K562 (cell line): ENCODE measurements around the gene CRADD. TPM values are rescaled to one million over a fixed set of nuclear protein-coding genes. Genes with fewer than 3 reads are reported as not detected.

Experiments
- ATAC-seq: fragments of 200-7000 bp; cut with Tn5 transposase; 3 replicates; pipeline ENCODE4 v1.9.1; 2020; ENCODE audit warnings: moderate library complexity
- BruUV-seq: library from RNA; stranded (reverse); fragments of 400-500 nt; replicated peaks from 2 replicates; lab custom pipeline; 2021; lab: Mats Ljungman, UMichigan
- CTCF ChIA-PET: fragments of 300-600 bp; formaldehyde crosslinking; extraction: SDS; loops from one replicate; lab custom pipeline; 2021; ENCODE audit warnings: low intra/inter-chr PET ratio; lab: Yijun Ruan, JAX
- POLR2A ChIA-PET: fragments of 300-600, 350-650 bp; sonication (Branson Sonifier 250); formaldehyde crosslinking; extraction: SDS; loops from one replicate; lab custom pipeline; 2021; ENCODE audit warnings: antibody characterized with exemption, inconsistent platforms; lab: Yijun Ruan, JAX
- DNase-seq, 4 experiments: peaks; one replicate each; pipeline versions ENCODE4 v3.0.0 to v3.0.0-alpha.2; 2011 to 2018; ENCODE audit warnings: low spot score in 3 of 4, mixed read lengths in 3 of 4; ENCODE audit errors: extremely low read depth in 1 of 4
- FAIRE-seq: peaks from 2 replicates; lab custom pipeline; 2011; peaks lifted over from hg19 to GRCh38; lab: Jason Lieb, UNC
- H2AFZ ChIP-seq: 2 replicates; pipeline ENCODE4 v1.6.0; 2011; ENCODE audit warnings: low read depth, low read length, control low read depth, inconsistent platforms
- H3K27ac ChIP-seq: fragments of 200-600 bp; 3 replicates; pipeline ENCODE4 v1.8.0; 2011; ENCODE audit warnings: low read depth, mild to moderate bottlenecking, control low read depth, inconsistent platforms, low read length, moderate library complexity, mixed read lengths; ENCODE audit errors: extremely low read depth
- H3K27me3 ChIP-seq, 2 experiments: fragments of 300-600 bp in 1 of 2; 2 replicates in 1 of 2; 3 replicates in 1 of 2; pipeline versions ENCODE4 v1.6.0 to v1.8.0; 2011; ENCODE audit warnings: inconsistent platforms in 2 of 2, low read length in 2 of 2, mild to moderate bottlenecking in 1 of 2, mixed read lengths in 1 of 2, moderate library complexity in 1 of 2; ENCODE audit not compliant: control insufficient read depth in 2 of 2, insufficient read depth in 2 of 2
- H3K36me3 ChIP-seq: fragments of 300-600 bp; 3 replicates; pipeline ENCODE4 v1.8.0; 2011; ENCODE audit warnings: mild to moderate bottlenecking, low read length, inconsistent platforms; ENCODE audit not compliant: control insufficient read depth, insufficient read depth
- H3K4me1 ChIP-seq, 2 experiments: fragments of 200-600 bp in 1 of 2; replicated peaks in 1 of 2; 2 replicates in 1 of 2; 3 replicates in 1 of 2; pipeline versions ENCODE4 v1.5.1 to v1.8.0; 2011; ENCODE audit warnings: inconsistent platforms in 2 of 2, low read length in 2 of 2, mild to moderate bottlenecking in 1 of 2, mixed read lengths in 1 of 2, moderate library complexity in 1 of 2; ENCODE audit not compliant: control insufficient read depth in 2 of 2, insufficient read depth in 2 of 2
- H3K4me2 ChIP-seq: 2 replicates; pipeline ENCODE4 v1.6.1; 2011; ENCODE audit warnings: low read length, control low read depth, inconsistent platforms, mixed read lengths; ENCODE audit not compliant: insufficient read depth
- H3K4me3 ChIP-seq: fragments of 200-600 bp; sonication (generic), shearing (Covaris generic); 2 replicates; pipeline ENCODE4 v1.5.1; 2016; ENCODE audit warnings: control low read depth, inconsistent platforms
- H3K79me2 ChIP-seq: fragments of 200-600 bp; 3 replicates; pipeline ENCODE4 v1.8.0; 2011; ENCODE audit warnings: low read length, inconsistent platforms; ENCODE audit not compliant: control insufficient read depth, insufficient read depth
- H3K9ac ChIP-seq, 2 experiments: 2 replicates each; pipeline versions ENCODE4 v1.6.0 to v1.6.1; 2011; ENCODE audit warnings: low read depth in 2 of 2, low read length in 2 of 2, control low read depth in 1 of 2, inconsistent platforms in 1 of 2, mild to moderate bottlenecking in 1 of 2, mixed read lengths in 1 of 2; ENCODE audit not compliant: insufficient read depth in 1 of 2
- H3K9me1 ChIP-seq: one replicate; pipeline ENCODE4 v1.6.0; 2011; ENCODE audit warnings: inconsistent platforms, mild to moderate bottlenecking, low read length, moderate library complexity; ENCODE audit not compliant: control insufficient read depth, insufficient read depth
- H3K9me3 ChIP-seq: replicated peaks from 2 replicates; pipeline ENCODE4 v1.5.1; 2011; ENCODE audit warnings: low read depth, low read length, inconsistent platforms; ENCODE audit not compliant: control insufficient read depth, insufficient read depth
- H4K20me1 ChIP-seq: replicated peaks from 2 replicates; pipeline ENCODE4 v1.6.1; 2011; ENCODE audit warnings: low read length, inconsistent platforms, mixed read lengths; ENCODE audit not compliant: control insufficient read depth, insufficient read depth
- MEIS2 ChIP-seq: fragments of 450-650 bp; IDR thresholded peaks from 2 replicates; pipeline ENCODE4 v1.6.1; 2014; ENCODE audit warnings: mild to moderate bottlenecking; ENCODE audit not compliant: partially characterized antibody
- NFRKB ChIP-seq: fragments of 450-650 bp; IDR thresholded peaks from 2 replicates; pipeline ENCODE4 v1.6.1; 2016; ENCODE audit warnings: low read depth
- in situ Hi-C: fragments of 300-500 bp; cut with MboI; formaldehyde crosslinking; loops from 4 replicates; pipeline ENCODE4 v1.15.0; 2018; ENCODE audit warnings: inconsistent platforms, mixed read lengths
- intact Hi-C: fragments of 100-400 bp; cut with micrococcal nuclease; formaldehyde crosslinking; loops from 2 replicates; pipeline ENCODE4 v1.14.2; 2022
- polyA plus RNA-seq, 8 experiments: library from polyadenylated mRNA; depleted of rRNA in 4 of 8; stranded (reverse) in 5 of 8; unstranded in 3 of 8; fragments of >200 nt; fragmentation: Nextera tagmentation in 2 of 8; fragmentation: Illumina TruSeq in 1 of 8; extraction: Ambion mirVana in 2 of 8; extraction: Trizol in 1 of 8; gene quantifications; 2 replicates each; pipeline versions ENCODE4 v1.2.1 to v1.2.3, GENCODE V29; 2011 to 2014; ENCODE audit warnings: inconsistent platforms in 1 of 8, missing spikeins in 1 of 8
- total RNA-seq, 7 experiments: library from RNA; depleted of rRNA in 6 of 7; stranded (reverse); fragments of >200 nt in 6 of 7; fragmentation: Illumina TruSeq in 2 of 7; extraction: Trizol in 2 of 7; gene quantifications; 2 replicates each; pipeline versions ENCODE4 v1.2.1 to v1.2.3, GENCODE V29; 2011 to 2021; ENCODE audit warnings: low replicate concordance in 1 of 7
- TF ChIP-seq, protein P1 (sequence below), 2 experiments: IDR thresholded peaks in 1 of 2; conservative IDR thresholded peaks in 1 of 2; 2 replicates each; pipeline ENCODE4 v1.6.1; 2016; ENCODE audit warnings: low read depth in 2 of 2, mild to moderate bottlenecking in 1 of 2, missing compliant biosample characterization in 1 of 2, missing genetic modification characterization in 1 of 2, moderate library complexity in 1 of 2

The CRADD gene
- total and polyA plus RNA-seq, 9 of the 15 experiments (the other 6 are each of a cell fraction or from before 2014, with no cell fraction given), result 20.5 to 41.1 (median 25.9) TPM

DNA sequence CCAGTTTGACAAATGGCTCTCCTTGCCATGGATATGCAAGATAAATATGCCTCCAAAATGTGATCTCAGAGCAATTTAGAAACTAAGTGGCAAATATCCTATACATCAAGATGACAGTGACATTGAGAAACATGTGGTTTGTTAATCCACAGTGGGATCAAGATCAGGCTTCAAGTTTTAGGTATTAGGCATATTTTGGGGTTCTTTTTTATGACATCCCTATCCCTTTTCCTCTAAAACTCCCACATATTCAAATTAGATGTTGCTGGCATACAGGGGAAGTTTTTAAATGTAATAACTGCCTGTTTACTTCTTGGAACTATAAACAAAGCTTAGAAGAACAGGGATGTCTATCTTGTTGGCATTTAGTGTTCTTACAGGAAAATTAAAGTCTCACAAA, 179.4 kb downstream of the CRADD start:
- CTCF ChIA-PET, result no interaction called here
- no peak overlapping the region for H3K9ac ChIP-seq
- intact Hi-C loops, result no loop called here

More for the DNA sequence above, 179.4 kb downstream of the CRADD start:
- H3K36me3 ChIP-seq, result no peaks in the 10 kb centered on the region
- TF ChIP-seq MEIS2, result peak; percentile 42
- TF ChIP-seq, protein P1, sequence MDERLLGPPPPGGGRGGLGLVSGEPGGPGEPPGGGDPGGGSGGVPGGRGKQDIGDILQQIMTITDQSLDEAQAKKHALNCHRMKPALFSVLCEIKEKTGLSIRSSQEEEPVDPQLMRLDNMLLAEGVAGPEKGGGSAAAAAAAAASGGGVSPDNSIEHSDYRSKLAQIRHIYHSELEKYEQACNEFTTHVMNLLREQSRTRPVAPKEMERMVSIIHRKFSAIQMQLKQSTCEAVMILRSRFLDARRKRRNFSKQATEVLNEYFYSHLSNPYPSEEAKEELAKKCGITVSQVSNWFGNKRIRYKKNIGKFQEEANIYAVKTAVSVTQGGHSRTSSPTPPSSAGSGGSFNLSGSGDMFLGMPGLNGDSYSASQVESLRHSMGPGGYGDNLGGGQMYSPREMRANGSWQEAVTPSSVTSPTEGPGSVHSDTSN (CRISPR knock-in tag; IDR thresholded peaks at IDR 0.05; ENCODE audit: low read depth), result no peak
- TF ChIP-seq, protein P1 (tag; conservative IDR thresholded peaks at IDR 0.05; ENCODE audit: low read depth), result 0 out of 2 replicates have a peak, but pooled peaks have one; percentile 12
- TF ChIP-seq NFRKB, result no peak
- no TSS peak for BruUV-seq
- no peaks in the 10 kb centered on the region for H3K79me2 ChIP-seq
- no peak overlapping the region for H3K4me2 ChIP-seq
- no peaks in the 10 kb centered on the region for H4K20me1 ChIP-seq
- H3K4me3 ChIP-seq, result no peak overlapping the region
- no peaks in the 10 kb centered on the region for H3K9me1 ChIP-seq
- no peak for FAIRE-seq
- POLR2A ChIA-PET, result no interaction called here
- in situ Hi-C loops, result no loop called here
- no peak overlapping the region for H2AFZ ChIP-seq
- H3K27ac ChIP-seq, result no peak overlapping the region
- DNase-seq, result no peak
- no peaks in the 10 kb centered on the region for H3K27me3 ChIP-seq
- ATAC-seq, result no peak
- H3K4me1 ChIP-seq, result peaks cover 2 to 5% of the 10 kb centered on the region in 2 experiments; a peak in 4 of 5 replicates
- no peaks in the 10 kb centered on the region for H3K9me3 ChIP-seq
